H1 (cell line): Measurements from ENCODE around the gene UMODL1. TPM values are rescaled to one million over a fixed set of nuclear protein-coding genes. Genes with fewer than 3 reads are reported as not detected.

ENCODE experiments used
- CTCF ChIA-PET: fragments of 300-600 bp; sonication (Branson Sonifier 250); formaldehyde crosslinking; loops from one replicate; lab custom pipeline; 2021; ENCODE audit not compliant: partially characterized antibody; lab: Charles Lee
- POLR2A ChIA-PET: fragments of 300-600 bp; sonication (Branson Sonifier 250); formaldehyde crosslinking; loops from one replicate; lab custom pipeline; 2021; ENCODE audit warnings: inconsistent platforms; ENCODE audit not compliant: partially characterized antibody; lab: Charles Lee
- DNase-seq, 2 experiments: peaks; one replicate each; pipeline versions ENCODE4 v3.0.0 to v3.0.0-alpha.2; 2010 to 2022; ENCODE audit warnings: low spot score in 2 of 2, low read depth in 1 of 2, mixed read lengths in 1 of 2
- FAIRE-seq: peaks from 2 replicates; lab custom pipeline; 2011; peaks lifted over from hg19 to GRCh38; lab: Jason Lieb, UNC
- H2AFZ ChIP-seq: 2 replicates; pipeline ENCODE4 v1.8.1; 2012; ENCODE audit warnings: low read length, inconsistent platforms
- H2AK5ac ChIP-seq: 2 replicates; pipeline ENCODE4 v1.6.1; 2013; ENCODE audit warnings: low read depth, low read length
- H2BK120ac ChIP-seq: replicated peaks from 2 replicates; pipeline ENCODE3; 2013; ENCODE audit warnings: low read depth, low read length, inconsistent platforms
- H2BK12ac ChIP-seq: 2 replicates; pipeline ENCODE4 v1.6.1; 2013; ENCODE audit warnings: low read depth, low read length
- H2BK15ac ChIP-seq: 2 replicates; pipeline ENCODE4 v1.6.1; 2013; ENCODE audit warnings: low read length
- H2BK20ac ChIP-seq: 2 replicates; pipeline ENCODE4 v1.6.1; 2013; ENCODE audit warnings: low read length
- H2BK5ac ChIP-seq: 2 replicates; pipeline ENCODE4 v1.6.1; 2013; ENCODE audit warnings: low read depth, low read length
- H3K14ac ChIP-seq: 2 replicates; pipeline ENCODE4 v1.6.1; 2013; ENCODE audit warnings: inconsistent platforms; ENCODE audit not compliant: insufficient read length
- H3K18ac ChIP-seq: 2 replicates; pipeline ENCODE4 v1.6.1; 2013; ENCODE audit warnings: low read length; ENCODE audit errors: extremely low read depth
- H3K23ac ChIP-seq: 2 replicates; pipeline ENCODE4 v1.6.1; 2013; ENCODE audit warnings: inconsistent platforms; ENCODE audit not compliant: insufficient read length
- H3K23me2 ChIP-seq: 2 replicates; pipeline ENCODE4 v1.6.1; 2013; ENCODE audit warnings: low read depth, low read length
- H3K27ac ChIP-seq: 2 replicates; pipeline ENCODE4 v1.6.1; 2011; ENCODE audit warnings: low read depth, low read length, inconsistent platforms
- H3K27me3 ChIP-seq, 4 experiments: replicated peaks in 1 of 4; 1 replicate in 1 of 4; 2 replicates in 3 of 4; pipeline versions ENCODE4 v1.6.1 to v1.8.1; 2011 to 2013; ENCODE audit warnings: low read length in 3 of 4, mild to moderate bottlenecking in 3 of 4, inconsistent platforms in 2 of 4, mixed read lengths in 2 of 4, moderate library complexity in 1 of 4; ENCODE audit not compliant: control insufficient read depth in 3 of 4, insufficient read depth in 3 of 4; ENCODE audit errors: extremely low read depth in 1 of 4
- H3K36me3 ChIP-seq, 4 experiments: 2 replicates each; pipeline versions ENCODE4 v1.6.1 to v1.8.1; 2011 to 2013; ENCODE audit warnings: mild to moderate bottlenecking in 4 of 4, low read length in 3 of 4, moderate library complexity in 2 of 4, control low read depth in 1 of 4, inconsistent platforms in 1 of 4; ENCODE audit not compliant: insufficient read depth in 4 of 4, control insufficient read depth in 2 of 4
- H3K4ac ChIP-seq: replicated peaks from 2 replicates; pipeline ENCODE3; 2013; ENCODE audit warnings: low read length, low read depth, mixed read lengths, inconsistent platforms; ENCODE audit not compliant: insufficient read length
- H3K4me1 ChIP-seq, 4 experiments: replicated peaks in 1 of 4; 1 replicate in 1 of 4; 2 replicates in 3 of 4; pipeline versions ENCODE4 v1.6.1 to v1.8.1; 2011 to 2013; ENCODE audit warnings: low read length in 3 of 4, inconsistent platforms in 2 of 4, mixed read lengths in 1 of 4; ENCODE audit not compliant: insufficient read depth in 4 of 4, control insufficient read depth in 3 of 4
- H3K4me2 ChIP-seq, 2 experiments: 2 replicates each; pipeline versions ENCODE4 v1.6.1 to v1.8.1; 2011 to 2013; ENCODE audit warnings: low read depth in 2 of 2, low read length in 2 of 2, control low read depth in 1 of 2, inconsistent platforms in 1 of 2, mild to moderate bottlenecking in 1 of 2; ENCODE audit not compliant: insufficient read depth in 1 of 2
- H3K4me3 ChIP-seq, 4 experiments: fragments of 200-600, 300-600 bp in 1 of 4; sonication (generic), shearing (Covaris generic), sonication (Bioruptor Twin) in 1 of 4; 2 replicates each; pipeline versions ENCODE4 v1.5.1 to v1.8.1; 2011 to 2016; ENCODE audit warnings: low read length in 4 of 4, low read depth in 3 of 4, control low read depth in 2 of 4, inconsistent platforms in 2 of 4, mild to moderate bottlenecking in 2 of 4, mixed read lengths in 1 of 4, moderate library complexity in 1 of 4; ENCODE audit not compliant: insufficient read depth in 2 of 4; ENCODE audit errors: extremely low read depth in 1 of 4
- H3K56ac ChIP-seq: replicated peaks from 2 replicates; pipeline ENCODE3; 2013; ENCODE audit warnings: low read depth, mild to moderate bottlenecking, mixed read lengths, low read length, inconsistent platforms; ENCODE audit not compliant: insufficient read length
- H3K79me1 ChIP-seq: 2 replicates; pipeline ENCODE4 v1.6.1; 2013; ENCODE audit warnings: low read depth, low read length, control low read depth
- H3K79me2 ChIP-seq, 2 experiments: 2 replicates each; pipeline versions ENCODE4 v1.6.1 to v1.8.1; 2012 to 2013; ENCODE audit warnings: low read length in 2 of 2, mild to moderate bottlenecking in 2 of 2, inconsistent platforms in 1 of 2; ENCODE audit not compliant: insufficient read depth in 2 of 2, control insufficient read depth in 1 of 2
- H3K9ac ChIP-seq, 4 experiments: replicated peaks in 1 of 4; 1 replicate in 1 of 4; 2 replicates in 3 of 4; pipeline versions ENCODE4 v1.6.1 to v1.8.1; 2011 to 2013; ENCODE audit warnings: low read depth in 3 of 4, low read length in 3 of 4, control low read depth in 2 of 4, mild to moderate bottlenecking in 2 of 4, moderate library complexity in 2 of 4, inconsistent platforms in 1 of 4; ENCODE audit errors: extremely low read depth in 1 of 4
- H3K9me3 ChIP-seq, 2 experiments: 2 replicates each; pipeline versions ENCODE4 v1.6.1 to v1.8.1; 2012 to 2013; ENCODE audit warnings: mild to moderate bottlenecking in 2 of 2, moderate library complexity in 2 of 2, control low read depth in 1 of 2, inconsistent platforms in 1 of 2, low read depth in 1 of 2, low read length in 1 of 2, mixed read lengths in 1 of 2; ENCODE audit not compliant: insufficient read depth in 2 of 2
- H4K20me1 ChIP-seq, 2 experiments: replicated peaks in 1 of 2; 2 replicates each; pipeline versions ENCODE3 to v1.8.1; 2011 to 2013; ENCODE audit warnings: inconsistent platforms in 2 of 2, low read length in 2 of 2, mild to moderate bottlenecking in 1 of 2; ENCODE audit not compliant: insufficient read depth in 2 of 2, control insufficient read depth in 1 of 2
- H4K5ac ChIP-seq: 2 replicates; pipeline ENCODE4 v1.6.1; 2013; ENCODE audit warnings: low read length, low read depth, mixed read lengths, inconsistent platforms; ENCODE audit not compliant: insufficient read length
- H4K8ac ChIP-seq: 2 replicates; pipeline ENCODE4 v1.8.0; 2013; ENCODE audit warnings: mild to moderate bottlenecking, moderate library complexity, low read length, inconsistent platforms; ENCODE audit not compliant: insufficient read depth; ENCODE audit errors: extremely low read depth
- H4K91ac ChIP-seq: replicated peaks from 2 replicates; pipeline ENCODE3; 2013; ENCODE audit warnings: low read length, mixed read lengths, inconsistent platforms; ENCODE audit not compliant: insufficient read length
- CTBP2 ChIP-seq: IDR thresholded peaks from 2 replicates; pipeline ENCODE4 v1.7.0; 2011; ENCODE audit warnings: borderline replicate concordance, mild to moderate bottlenecking, moderate library complexity, mixed read lengths, low read length; ENCODE audit not compliant: insufficient read depth, insufficient read length
- FOSL1 ChIP-seq: IDR thresholded peaks from 2 replicates; pipeline ENCODE4 v1.6.1; 2011; ENCODE audit warnings: mild to moderate bottlenecking, low read depth, low read length, moderate library complexity; ENCODE audit not compliant: insufficient read depth
- HDAC2 ChIP-seq, 2 experiments: fragments of 300-600 bp in 1 of 2; sonication (generic) in 1 of 2; IDR thresholded peaks; 2 replicates each; pipeline ENCODE4 v1.6.1; 2011 to 2012; ENCODE audit warnings: low read depth in 2 of 2, low read length in 2 of 2, mild to moderate bottlenecking in 2 of 2, moderate library complexity in 2 of 2, borderline replicate concordance in 1 of 2, inconsistent platforms in 1 of 2
- KDM5A ChIP-seq: fragments of 200-600 bp; IDR thresholded peaks from 2 replicates; pipeline ENCODE4 v1.7.1; 2012; ENCODE audit warnings: mild to moderate bottlenecking, low read length, inconsistent platforms, mixed read lengths
- NANOG ChIP-seq: IDR thresholded peaks from 2 replicates; pipeline ENCODE4 v1.6.1; 2011; ENCODE audit warnings: low read length, low read depth, mild to moderate bottlenecking, inconsistent platforms; ENCODE audit not compliant: insufficient read depth, poor library complexity, severe bottlenecking
- RFX5 ChIP-seq: IDR thresholded peaks from 2 replicates; pipeline ENCODE4 v1.6.1; 2011; ENCODE audit warnings: low read depth, low read length, improper control_type of control experiment, borderline replicate concordance
- RNF2 ChIP-seq: fragments of 200-900, 300-1000 bp; sonication (generic); IDR thresholded peaks from 2 replicates; pipeline ENCODE4 v1.7.1; 2016; ENCODE audit warnings: borderline replicate concordance, low read depth, mild to moderate bottlenecking, antibody characterized with exemption, low read length; ENCODE audit not compliant: poor library complexity, severe bottlenecking; ENCODE audit errors: missing control alignments
- SAP30 ChIP-seq: fragments of 300-600 bp; sonication (generic); IDR thresholded peaks from 2 replicates; pipeline ENCODE4 v1.7.1; 2012; ENCODE audit warnings: low read length, moderate library complexity, mild to moderate bottlenecking, inconsistent platforms; ENCODE audit not compliant: insufficient read depth, insufficient replicate concordance
- TCF12 ChIP-seq: IDR thresholded peaks from 2 replicates; pipeline ENCODE4 v1.6.1; 2011; ENCODE audit warnings: low read depth, mild to moderate bottlenecking, low read length
- WGBS, 2 experiments: shearing (Covaris generic) in 1 of 2; methylation state at CpG; one replicate each; pipeline versions ENCODE4 v1.1.6 to v1.1.7; 2013 to 2015; ENCODE audit warnings: low lambda C conversion rate in 2 of 2, mixed read lengths in 2 of 2, inconsistent platforms in 1 of 2, low coverage in 1 of 2, missing lambda C conversion rate in 1 of 2; ENCODE audit not compliant: insufficient replicate concordance in 2 of 2, insufficient coverage in 1 of 2, insufficient read length in 1 of 2; ENCODE audit errors: extremely low coverage in 1 of 2, missing lambda C conversion rate in 1 of 2; 5-methylcytosine and 5-hydroxymethylcytosine counted together
- polyA plus RNA-seq, 7 experiments: library from polyadenylated mRNA; depleted of rRNA in 3 of 7; stranded (reverse) in 5 of 7; unstranded in 2 of 7; fragments of >200 nt in 5 of 7; fragments of 200-250 nt in 2 of 7; gene quantifications; 1 replicate in 5 of 7; 2 replicates in 1 of 7; 4 replicates in 1 of 7; pipeline versions ENCODE4 v1.2.1 to v1.2.3, GENCODE V29; 2011 to 2013; ENCODE audit warnings: missing spikeins in 2 of 7, mixed read lengths in 2 of 7
- total RNA-seq: library from RNA; stranded (reverse); fragmentation: NEBNext Ultra II Directional; extraction: Animal tissue kit (Norgen Biotek cat#: 25700); gene quantifications from 2 replicates; pipeline ENCODE4 v1.2.1, GENCODE V29; 2021

UMODL1 gene
- total and polyA plus RNA-seq, 2 of the 8 experiments (the other 6 are each of a cell fraction or from before 2014, with no cell fraction given), result not detected

DNA sequence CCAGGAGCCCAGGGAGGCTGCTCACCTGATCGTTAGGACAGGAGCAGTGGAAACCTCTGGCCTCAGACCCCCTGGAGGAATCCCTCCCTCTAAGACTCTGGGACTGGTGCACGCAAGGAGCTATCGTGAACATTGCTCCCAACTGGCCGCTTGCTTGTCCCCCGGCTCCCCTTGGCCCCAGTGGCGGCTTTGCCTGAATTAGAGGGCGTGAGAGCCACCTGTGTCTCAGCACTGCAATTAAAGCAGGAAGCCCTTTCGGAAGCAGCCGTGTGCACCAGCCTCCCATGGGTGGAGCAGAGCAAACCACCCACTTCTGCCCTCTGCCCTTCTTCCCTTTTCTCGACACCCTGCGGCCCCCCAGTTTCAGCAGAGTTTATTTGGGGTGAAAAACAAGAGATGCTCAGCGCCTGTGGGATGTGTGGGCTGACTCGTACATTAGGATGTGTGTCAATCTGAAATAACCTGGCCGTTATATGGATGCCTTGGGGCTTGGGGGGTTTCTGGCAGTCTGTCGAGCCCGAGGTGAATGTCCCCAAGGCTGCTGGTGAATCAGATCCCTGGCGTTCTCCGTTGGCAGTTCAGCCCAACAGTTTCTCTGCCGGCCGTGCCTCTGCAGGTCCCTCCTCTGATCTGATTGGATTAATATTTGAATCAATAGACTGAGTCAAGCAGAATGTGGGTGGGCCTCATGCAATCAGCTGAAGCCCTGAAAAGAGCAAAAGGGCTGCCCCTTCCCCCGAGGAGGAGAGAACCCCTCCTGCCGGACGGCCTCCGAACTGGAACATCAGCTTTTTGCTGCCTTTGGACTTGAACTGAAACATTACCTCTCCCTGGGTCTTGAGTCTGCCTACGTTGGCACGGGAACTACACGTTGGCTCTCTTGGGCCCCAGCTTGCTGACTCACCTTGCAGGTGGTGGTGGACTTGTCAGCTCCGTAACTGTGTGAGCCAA lies 7.3 kb upstream of the UMODL1 start:
- ChIA-PET CTCF (interaction anchor here (0.6 to 1.4 kb wide), 4 partner anchors 8 to 49 kb away, joined by 3 to 6 read pairs (median 3); no protein-coding TSS in a partner anchor), POLR2A (no interaction called here)
- Histone ChIP-seq H3K79me1 (no peaks in the 10 kb centered on the region), H2BK120ac (no peak overlapping the region), H4K5ac (no peak overlapping the region), H4K91ac (no peak overlapping the region), H3K4me3 (no peak overlapping the region), H3K4me2 (no peak overlapping the region), H2BK12ac (0 out of 2 replicates have a peak overlapping the region, but pooled peaks have one; percentile 17), H3K36me3 (no peaks in the 10 kb centered on the region), H3K23ac (no peak overlapping the region), H2AFZ (no peak overlapping the region), H3K4me1 (peaks cover 0 to 25% (median 9%) of the 10 kb centered on the region in 4 experiments; a peak in 4 of 7 replicates), H3K9me3 (no peaks in the 10 kb centered on the region), H3K18ac (no peak overlapping the region), H2BK5ac (peak overlapping the region; percentile 66; the same call in 1 of the 2 replicates), H3K14ac (no peak overlapping the region), H3K79me2 (no peaks in the 10 kb centered on the region), H3K23me2 (peaks cover 3% of the 10 kb centered on the region; the same call in 1 of the 2 replicates), H2BK15ac (no peak overlapping the region), H4K20me1 (no peaks in the 10 kb centered on the region), H3K27ac (no peak overlapping the region), H4K8ac (no peak overlapping the region; the same call in 1 of the 2 replicates), H3K56ac (no peak overlapping the region), H2BK20ac (peak overlapping the region; percentile 32; the same call in 1 of the 2 replicates), H3K27me3 (peaks cover 0 to 4% (median 0%) of the 10 kb centered on the region in 4 experiments; a peak in 1 of 7 replicates), H2AK5ac (no peak overlapping the region), H3K4ac (no peak overlapping the region), H3K9ac (no peak overlapping the region)
- DNase-seq (no peak), FAIRE-seq (no peak)
- 85% methylated on average over 28 of the region's 28 CpGs; no CpG with 5 or more reads in 1 of the 2 experiments for WGBS, 2 experiments
- TF ChIP-seq RFX5, result no peak
- no peak for TF ChIP-seq NANOG
- TF ChIP-seq TCF12, result no peak
- no peak for TF ChIP-seq RNF2
- no peak for TF ChIP-seq KDM5A
- no peak for TF ChIP-seq HDAC2 (IDR thresholded peaks at IDR 0.05; ENCODE audit: borderline replicate concordance in 1 of 2, low read depth in 2 of 2, low read length in 2 of 2)
- no peak for TF ChIP-seq CTBP2
- no peak for TF ChIP-seq FOSL1
- no peak for TF ChIP-seq SAP30
